H1 (cell line): Measurements from ENCODE around the gene OTOGL. TPM values are rescaled to one million over a fixed set of nuclear protein-coding genes. Genes with fewer than 3 reads are reported as not detected.

Source experiments
- CTCF ChIA-PET: fragments of 300-600 bp; sonication (Branson Sonifier 250); formaldehyde crosslinking; loops from one replicate; lab custom pipeline; 2021; ENCODE audit not compliant: partially characterized antibody; lab: Charles Lee
- POLR2A ChIA-PET: fragments of 300-600 bp; sonication (Branson Sonifier 250); formaldehyde crosslinking; loops from one replicate; lab custom pipeline; 2021; ENCODE audit warnings: inconsistent platforms; ENCODE audit not compliant: partially characterized antibody; lab: Charles Lee
- DNase-seq, 2 experiments: peaks; one replicate each; pipeline versions ENCODE4 v3.0.0 to v3.0.0-alpha.2; 2010 to 2022; ENCODE audit warnings: low spot score in 2 of 2, low read depth in 1 of 2, mixed read lengths in 1 of 2
- FAIRE-seq: peaks from 2 replicates; lab custom pipeline; 2011; peaks lifted over from hg19 to GRCh38; lab: Jason Lieb, UNC
- H2AFZ ChIP-seq: 2 replicates; pipeline ENCODE4 v1.8.1; 2012; ENCODE audit warnings: low read length, inconsistent platforms
- H2AK5ac ChIP-seq: 2 replicates; pipeline ENCODE4 v1.6.1; 2013; ENCODE audit warnings: low read depth, low read length
- H2BK120ac ChIP-seq: replicated peaks from 2 replicates; pipeline ENCODE3; 2013; ENCODE audit warnings: low read depth, low read length, inconsistent platforms
- H2BK12ac ChIP-seq: 2 replicates; pipeline ENCODE4 v1.6.1; 2013; ENCODE audit warnings: low read depth, low read length
- H2BK15ac ChIP-seq: 2 replicates; pipeline ENCODE4 v1.6.1; 2013; ENCODE audit warnings: low read length
- H2BK20ac ChIP-seq: 2 replicates; pipeline ENCODE4 v1.6.1; 2013; ENCODE audit warnings: low read length
- H2BK5ac ChIP-seq: 2 replicates; pipeline ENCODE4 v1.6.1; 2013; ENCODE audit warnings: low read depth, low read length
- H3K14ac ChIP-seq: 2 replicates; pipeline ENCODE4 v1.6.1; 2013; ENCODE audit warnings: inconsistent platforms; ENCODE audit not compliant: insufficient read length
- H3K18ac ChIP-seq: 2 replicates; pipeline ENCODE4 v1.6.1; 2013; ENCODE audit warnings: low read length; ENCODE audit errors: extremely low read depth
- H3K23ac ChIP-seq: 2 replicates; pipeline ENCODE4 v1.6.1; 2013; ENCODE audit warnings: inconsistent platforms; ENCODE audit not compliant: insufficient read length
- H3K23me2 ChIP-seq: 2 replicates; pipeline ENCODE4 v1.6.1; 2013; ENCODE audit warnings: low read depth, low read length
- H3K27ac ChIP-seq: 2 replicates; pipeline ENCODE4 v1.6.1; 2011; ENCODE audit warnings: low read depth, low read length, inconsistent platforms
- H3K27me3 ChIP-seq, 4 experiments: replicated peaks in 1 of 4; 1 replicate in 1 of 4; 2 replicates in 3 of 4; pipeline versions ENCODE4 v1.6.1 to v1.8.1; 2011 to 2013; ENCODE audit warnings: low read length in 3 of 4, mild to moderate bottlenecking in 3 of 4, inconsistent platforms in 2 of 4, mixed read lengths in 2 of 4, moderate library complexity in 1 of 4; ENCODE audit not compliant: control insufficient read depth in 3 of 4, insufficient read depth in 3 of 4; ENCODE audit errors: extremely low read depth in 1 of 4
- H3K36me3 ChIP-seq, 4 experiments: 2 replicates each; pipeline versions ENCODE4 v1.6.1 to v1.8.1; 2011 to 2013; ENCODE audit warnings: mild to moderate bottlenecking in 4 of 4, low read length in 3 of 4, moderate library complexity in 2 of 4, control low read depth in 1 of 4, inconsistent platforms in 1 of 4; ENCODE audit not compliant: insufficient read depth in 4 of 4, control insufficient read depth in 2 of 4
- H3K4ac ChIP-seq: replicated peaks from 2 replicates; pipeline ENCODE3; 2013; ENCODE audit warnings: low read length, low read depth, mixed read lengths, inconsistent platforms; ENCODE audit not compliant: insufficient read length
- H3K4me1 ChIP-seq, 4 experiments: replicated peaks in 1 of 4; 1 replicate in 1 of 4; 2 replicates in 3 of 4; pipeline versions ENCODE4 v1.6.1 to v1.8.1; 2011 to 2013; ENCODE audit warnings: low read length in 3 of 4, inconsistent platforms in 2 of 4, mixed read lengths in 1 of 4; ENCODE audit not compliant: insufficient read depth in 4 of 4, control insufficient read depth in 3 of 4
- H3K4me2 ChIP-seq, 2 experiments: 2 replicates each; pipeline versions ENCODE4 v1.6.1 to v1.8.1; 2011 to 2013; ENCODE audit warnings: low read depth in 2 of 2, low read length in 2 of 2, control low read depth in 1 of 2, inconsistent platforms in 1 of 2, mild to moderate bottlenecking in 1 of 2; ENCODE audit not compliant: insufficient read depth in 1 of 2
- H3K4me3 ChIP-seq, 4 experiments: fragments of 200-600, 300-600 bp in 1 of 4; sonication (generic), shearing (Covaris generic), sonication (Bioruptor Twin) in 1 of 4; 2 replicates each; pipeline versions ENCODE4 v1.5.1 to v1.8.1; 2011 to 2016; ENCODE audit warnings: low read length in 4 of 4, low read depth in 3 of 4, control low read depth in 2 of 4, inconsistent platforms in 2 of 4, mild to moderate bottlenecking in 2 of 4, mixed read lengths in 1 of 4, moderate library complexity in 1 of 4; ENCODE audit not compliant: insufficient read depth in 2 of 4; ENCODE audit errors: extremely low read depth in 1 of 4
- H3K56ac ChIP-seq: replicated peaks from 2 replicates; pipeline ENCODE3; 2013; ENCODE audit warnings: low read depth, mild to moderate bottlenecking, mixed read lengths, low read length, inconsistent platforms; ENCODE audit not compliant: insufficient read length
- H3K79me1 ChIP-seq: 2 replicates; pipeline ENCODE4 v1.6.1; 2013; ENCODE audit warnings: low read depth, low read length, control low read depth
- H3K79me2 ChIP-seq, 2 experiments: 2 replicates each; pipeline versions ENCODE4 v1.6.1 to v1.8.1; 2012 to 2013; ENCODE audit warnings: low read length in 2 of 2, mild to moderate bottlenecking in 2 of 2, inconsistent platforms in 1 of 2; ENCODE audit not compliant: insufficient read depth in 2 of 2, control insufficient read depth in 1 of 2
- H3K9ac ChIP-seq, 4 experiments: replicated peaks in 1 of 4; 1 replicate in 1 of 4; 2 replicates in 3 of 4; pipeline versions ENCODE4 v1.6.1 to v1.8.1; 2011 to 2013; ENCODE audit warnings: low read depth in 3 of 4, low read length in 3 of 4, control low read depth in 2 of 4, mild to moderate bottlenecking in 2 of 4, moderate library complexity in 2 of 4, inconsistent platforms in 1 of 4; ENCODE audit errors: extremely low read depth in 1 of 4
- H3K9me3 ChIP-seq, 2 experiments: 2 replicates each; pipeline versions ENCODE4 v1.6.1 to v1.8.1; 2012 to 2013; ENCODE audit warnings: mild to moderate bottlenecking in 2 of 2, moderate library complexity in 2 of 2, control low read depth in 1 of 2, inconsistent platforms in 1 of 2, low read depth in 1 of 2, low read length in 1 of 2, mixed read lengths in 1 of 2; ENCODE audit not compliant: insufficient read depth in 2 of 2
- H4K20me1 ChIP-seq, 2 experiments: replicated peaks in 1 of 2; 2 replicates each; pipeline versions ENCODE3 to v1.8.1; 2011 to 2013; ENCODE audit warnings: inconsistent platforms in 2 of 2, low read length in 2 of 2, mild to moderate bottlenecking in 1 of 2; ENCODE audit not compliant: insufficient read depth in 2 of 2, control insufficient read depth in 1 of 2
- H4K5ac ChIP-seq: 2 replicates; pipeline ENCODE4 v1.6.1; 2013; ENCODE audit warnings: low read length, low read depth, mixed read lengths, inconsistent platforms; ENCODE audit not compliant: insufficient read length
- H4K8ac ChIP-seq: 2 replicates; pipeline ENCODE4 v1.8.0; 2013; ENCODE audit warnings: mild to moderate bottlenecking, moderate library complexity, low read length, inconsistent platforms; ENCODE audit not compliant: insufficient read depth; ENCODE audit errors: extremely low read depth
- H4K91ac ChIP-seq: replicated peaks from 2 replicates; pipeline ENCODE3; 2013; ENCODE audit warnings: low read length, mixed read lengths, inconsistent platforms; ENCODE audit not compliant: insufficient read length
- JUN ChIP-seq: IDR thresholded peaks from 2 replicates; pipeline ENCODE4 v1.6.1; 2011; ENCODE audit warnings: low read depth, mild to moderate bottlenecking, improper control_type of control experiment, low read length
- MAFK ChIP-seq: IDR thresholded peaks from 2 replicates; pipeline ENCODE4 v1.6.1; 2012; ENCODE audit warnings: low read depth, mild to moderate bottlenecking, improper control_type of control experiment, low read length
- WGBS, 2 experiments: shearing (Covaris generic) in 1 of 2; methylation state at CpG; one replicate each; pipeline versions ENCODE4 v1.1.6 to v1.1.7; 2013 to 2015; ENCODE audit warnings: low lambda C conversion rate in 2 of 2, mixed read lengths in 2 of 2, inconsistent platforms in 1 of 2, low coverage in 1 of 2, missing lambda C conversion rate in 1 of 2; ENCODE audit not compliant: insufficient replicate concordance in 2 of 2, insufficient coverage in 1 of 2, insufficient read length in 1 of 2; ENCODE audit errors: extremely low coverage in 1 of 2, missing lambda C conversion rate in 1 of 2; 5-methylcytosine and 5-hydroxymethylcytosine counted together
- polyA plus RNA-seq, 7 experiments: library from polyadenylated mRNA; depleted of rRNA in 3 of 7; stranded (reverse) in 5 of 7; unstranded in 2 of 7; fragments of >200 nt in 5 of 7; fragments of 200-250 nt in 2 of 7; gene quantifications; 1 replicate in 5 of 7; 2 replicates in 1 of 7; 4 replicates in 1 of 7; pipeline versions ENCODE4 v1.2.1 to v1.2.3, GENCODE V29; 2011 to 2013; ENCODE audit warnings: missing spikeins in 2 of 7, mixed read lengths in 2 of 7
- total RNA-seq: library from RNA; stranded (reverse); fragmentation: NEBNext Ultra II Directional; extraction: Animal tissue kit (Norgen Biotek cat#: 25700); gene quantifications from 2 replicates; pipeline ENCODE4 v1.2.1, GENCODE V29; 2021

OTOGL gene
- total and polyA plus RNA-seq, 2 of the 8 experiments (the other 6 are each of a cell fraction or from before 2014, with no cell fraction given) = 0.12 to 0.17 TPM

DNA sequence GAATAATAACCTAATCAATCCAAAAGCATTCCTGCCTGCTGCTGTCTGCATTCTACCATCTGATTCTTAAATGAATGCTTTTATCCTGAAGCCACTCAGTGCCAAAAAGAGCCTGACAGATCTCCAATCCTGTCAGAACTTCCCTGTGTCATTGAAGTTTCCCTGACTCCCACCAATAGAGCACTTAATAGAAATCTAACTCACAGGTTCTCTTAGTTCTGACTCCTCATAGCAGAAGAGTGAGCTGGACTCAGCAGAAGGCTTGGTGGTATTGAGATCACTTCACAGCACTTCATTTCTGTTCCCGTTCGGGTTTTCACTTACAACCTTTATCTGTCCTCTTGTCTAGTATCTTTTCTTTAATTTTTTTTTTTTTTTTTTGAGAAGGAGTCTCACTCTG is 102.6 kb downstream of the OTOGL start:
- H2AK5ac ChIP-seq = no peak overlapping the region
- no peaks in the 10 kb centered on the region for H3K36me3 ChIP-seq
- H3K4me3 ChIP-seq = no peak overlapping the region
- no peak overlapping the region for H3K4me2 ChIP-seq
- no peaks in the 10 kb centered on the region for H3K4me1 ChIP-seq
- no peak overlapping the region for H3K18ac ChIP-seq
- H2AFZ ChIP-seq = no peak overlapping the region
- ChIA-PET CTCF (no interaction called here), POLR2A (no interaction called here)
- no peak overlapping the region for H2BK12ac ChIP-seq
- no peak overlapping the region for H3K4ac ChIP-seq
- no peak overlapping the region for H2BK15ac ChIP-seq
- no peak for DNase-seq
- no peaks in the 10 kb centered on the region for H4K20me1 ChIP-seq
- no peak overlapping the region for H3K9ac ChIP-seq
- H3K23ac ChIP-seq = no peak overlapping the region
- no peaks in the 10 kb centered on the region for H3K9me3 ChIP-seq
- H4K91ac ChIP-seq = no peak overlapping the region
- no peaks in the 10 kb centered on the region for H3K79me1 ChIP-seq
- H4K8ac ChIP-seq = no peak overlapping the region
- no peaks in the 10 kb centered on the region for H3K79me2 ChIP-seq
- H2BK20ac ChIP-seq = no peak overlapping the region
- no peak overlapping the region for H3K27ac ChIP-seq
- no peak for FAIRE-seq
- 91% methylated on average over 2 of the region's 2 CpGs; no CpG with 5 or more reads in 1 of the 2 experiments for WGBS, 2 experiments
- H3K56ac ChIP-seq = no peak overlapping the region
- TF ChIP-seq MAFK (no peak), JUN (no peak)
- H2BK120ac ChIP-seq = no peak overlapping the region
- H3K27me3 ChIP-seq = no peaks in the 10 kb centered on the region
- H3K23me2 ChIP-seq = no peaks in the 10 kb centered on the region
- H2BK5ac ChIP-seq = no peak overlapping the region
- H3K14ac ChIP-seq = no peak overlapping the region
- no peak overlapping the region for H4K5ac ChIP-seq
